Tongue (tissue), 2 donors: ENCODE results near the gene KIF25. TPM values are rescaled to one million over a fixed set of nuclear protein-coding genes. Genes with fewer than 3 reads are reported as not detected.

ENCODE experiments used
- DNase-seq: peaks from one replicate; pipeline ENCODE4 v3.0.0-alpha.2; 2015
- total RNA-seq: library from RNA; depleted of rRNA; stranded (reverse); fragments of >200 nt; gene quantifications from one replicate; pipeline ENCODE4 v1.2.3, GENCODE V29; 2014

The KIF25 gene
- total RNA-seq, 1 donor from 2014 or later, result 0.82 TPM

DNA sequence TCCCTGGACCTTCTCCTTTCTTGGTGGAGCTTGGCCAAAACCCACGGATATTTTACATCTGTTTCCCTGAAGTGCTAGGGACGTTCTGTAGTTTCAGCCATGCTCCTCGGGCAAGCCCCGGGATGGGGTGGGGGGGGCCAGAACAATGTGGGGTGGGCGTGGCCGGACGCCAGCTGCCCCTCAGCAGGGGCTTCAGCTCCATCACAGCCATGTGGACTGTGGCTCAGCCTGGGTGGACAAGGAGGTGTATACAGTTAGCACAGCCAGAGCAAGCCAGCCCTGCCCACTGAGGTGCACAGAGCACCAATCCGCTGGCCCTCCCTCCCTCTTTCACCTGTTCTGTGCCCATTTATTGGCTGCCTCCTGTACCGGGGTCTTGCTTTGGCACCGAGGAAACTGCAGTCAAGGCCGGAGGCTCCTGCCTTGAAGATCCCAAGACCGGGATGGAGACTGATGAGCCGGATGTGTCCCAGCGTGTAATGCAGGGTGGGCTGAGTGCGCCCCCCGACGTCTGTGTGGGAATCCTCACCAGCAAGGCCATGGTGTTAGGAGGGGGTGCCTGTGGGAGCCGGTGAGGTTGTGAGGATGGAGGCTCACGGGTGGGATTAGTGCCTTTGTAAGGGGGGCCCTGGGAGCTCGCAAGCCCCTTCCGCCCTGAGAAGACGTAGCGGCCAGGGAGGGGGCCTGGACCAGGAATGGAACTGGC is 53.6 kb downstream of the KIF25 start:
- DNase-seq, result peak; percentile 40

DNA sequence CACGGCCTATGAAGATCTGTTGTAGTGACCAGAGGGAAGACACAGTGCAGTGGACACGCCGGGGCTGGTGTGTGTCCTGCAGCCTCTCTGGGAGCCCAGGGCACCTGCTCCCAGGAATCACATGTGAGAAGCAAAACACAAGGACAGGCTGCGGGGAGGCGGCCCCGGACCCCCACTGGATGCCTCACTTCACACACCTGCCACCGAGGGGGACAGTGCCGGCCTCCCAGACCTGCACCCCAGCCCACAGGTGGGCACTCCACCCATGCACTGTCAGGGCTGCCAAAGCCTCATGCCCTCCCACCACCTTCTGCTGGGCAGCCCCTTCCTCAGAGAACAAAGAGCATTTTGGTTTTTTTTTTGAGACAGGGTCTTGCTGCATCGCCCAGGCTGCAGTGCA is 54.2 kb downstream of the KIF25 start:
- no peak for DNase-seq

DNA sequence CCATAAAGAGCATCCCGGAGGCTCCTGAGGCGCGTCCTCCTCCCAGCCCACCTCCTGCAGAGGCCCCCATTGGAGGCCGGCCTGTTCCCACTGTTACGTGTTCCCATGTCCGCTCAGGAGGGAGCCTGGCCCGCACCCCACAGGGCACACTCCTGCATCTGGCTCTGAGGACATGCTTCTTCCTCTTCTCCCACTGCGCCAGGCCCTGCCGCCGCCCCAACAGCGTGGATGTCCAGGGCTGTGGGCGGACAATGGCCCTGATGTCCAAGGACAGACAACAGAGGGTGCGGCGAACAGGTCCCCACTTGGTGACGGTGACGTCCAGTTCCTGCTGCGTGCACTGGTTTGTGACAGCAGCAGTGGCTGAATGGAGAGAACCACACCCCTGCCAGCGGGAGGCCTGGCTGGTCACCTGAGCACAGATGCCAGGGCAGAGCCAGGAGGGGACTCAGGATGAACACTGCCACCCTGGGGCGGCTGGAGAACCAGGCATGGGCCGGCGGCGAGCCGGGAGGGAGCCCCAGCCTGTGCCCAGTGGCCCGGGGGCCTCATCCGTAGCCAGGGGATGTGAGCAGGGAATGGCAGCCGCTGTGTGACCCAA is 54.9 kb downstream of the KIF25 start:
- DNase-seq, result no peak

DNA sequence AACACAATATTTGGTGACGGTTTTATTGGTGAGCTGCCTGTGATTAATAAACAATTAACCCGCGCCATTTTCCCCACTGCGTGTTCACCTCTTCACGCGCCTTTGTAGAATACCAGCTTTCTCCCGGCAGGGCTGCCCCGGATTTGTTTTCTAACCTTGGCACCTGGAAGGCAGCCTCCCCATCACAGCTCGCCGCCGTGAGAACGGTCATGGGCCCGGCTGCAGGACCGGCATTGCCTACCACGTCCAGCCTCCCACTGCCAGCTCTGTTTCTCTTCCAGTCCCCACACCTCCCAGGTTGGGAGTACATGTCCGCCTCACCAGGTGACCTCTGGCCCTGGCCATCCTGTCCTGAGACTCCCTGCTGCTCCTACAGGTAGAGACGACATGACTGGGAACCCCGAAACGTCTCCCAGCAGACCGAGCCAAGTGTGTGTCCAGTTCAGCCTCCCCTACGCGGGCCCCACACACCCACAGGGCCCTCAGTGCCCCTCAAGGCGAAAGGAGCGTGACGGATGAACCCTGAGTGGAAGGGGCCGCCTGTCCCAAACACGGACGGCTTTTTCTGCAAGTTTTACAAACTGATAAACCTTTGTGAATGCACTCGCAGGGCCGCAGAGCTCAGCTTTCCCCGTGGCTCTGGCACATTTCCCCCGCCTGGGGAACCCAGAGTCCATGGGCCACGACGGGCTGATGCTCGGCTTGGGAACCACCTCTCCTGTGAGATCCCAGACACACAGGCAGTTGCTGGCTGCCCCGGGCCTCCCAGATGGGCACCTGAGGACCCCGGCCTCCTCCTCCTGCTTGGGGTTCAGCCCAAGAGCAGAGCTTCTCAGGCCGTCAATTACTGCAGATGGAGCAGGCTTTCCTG is 55.9 kb downstream of the KIF25 start:
- DNase-seq, result no peak

DNA sequence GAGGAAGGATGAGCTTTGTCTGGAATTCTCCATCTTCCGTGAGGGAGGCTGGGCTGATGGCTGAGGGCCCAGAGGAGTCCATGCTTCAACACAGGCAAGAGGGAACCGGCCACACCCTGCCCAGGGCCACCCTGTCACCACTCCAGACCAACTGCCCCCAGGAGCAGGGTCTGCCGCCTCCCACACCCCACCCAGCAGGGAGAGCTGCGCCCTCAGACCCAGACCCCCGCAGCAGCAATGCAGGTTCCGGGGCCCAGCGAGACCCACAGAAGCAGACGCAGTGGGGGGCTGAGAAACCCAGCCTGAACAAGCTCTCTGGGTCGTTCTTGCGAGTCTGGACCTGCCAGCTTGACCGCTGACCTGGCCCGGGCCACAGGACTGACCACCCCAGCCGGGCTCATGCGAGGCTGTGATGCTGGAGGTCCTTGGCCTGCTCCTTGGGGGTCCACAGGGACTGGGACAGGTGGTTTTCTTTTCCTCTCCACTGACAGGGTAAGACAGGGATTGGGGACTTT is 56.5 kb downstream of the KIF25 start:
- no peak for DNase-seq

DNA sequence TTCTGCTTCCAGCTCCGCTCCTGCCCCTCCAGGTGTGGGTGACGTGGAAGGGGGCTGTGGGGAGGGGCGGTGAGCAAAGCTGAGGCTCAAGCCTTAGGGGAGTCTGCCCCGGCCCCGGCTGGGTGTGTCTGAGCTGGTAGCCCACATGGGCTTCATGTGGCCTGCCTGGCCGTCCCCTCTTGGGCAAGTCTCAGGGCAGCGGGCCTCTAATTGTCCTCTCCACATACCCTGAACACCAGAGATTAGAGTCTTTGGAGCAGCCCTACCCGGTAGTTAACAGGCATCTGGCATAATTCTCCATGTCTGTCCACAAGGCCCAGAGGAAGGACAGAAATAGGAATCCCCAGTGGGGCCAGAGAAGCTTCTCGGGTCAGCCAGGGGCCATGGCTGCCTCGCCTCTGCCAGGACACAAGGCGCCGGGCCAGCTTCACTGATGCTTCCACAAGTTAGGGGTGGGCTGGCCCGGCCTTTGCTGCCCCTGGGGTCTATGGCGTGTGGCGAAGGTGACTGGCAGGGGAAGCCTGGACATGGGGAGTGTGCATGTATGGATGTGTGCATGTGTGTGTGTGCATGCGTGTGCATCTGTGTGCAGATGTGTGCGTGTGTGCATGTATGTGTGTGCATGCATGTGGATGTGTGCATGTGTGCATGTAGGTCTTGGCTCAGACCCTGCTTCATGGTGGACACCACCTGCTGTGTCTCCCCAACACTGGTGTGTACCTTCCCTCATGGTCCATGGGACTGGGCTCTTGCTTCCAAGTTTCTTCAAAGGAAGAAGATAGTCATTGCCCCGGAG is 57.5 kb downstream of the KIF25 start:
- DNase-seq, result peak; percentile 58

DNA sequence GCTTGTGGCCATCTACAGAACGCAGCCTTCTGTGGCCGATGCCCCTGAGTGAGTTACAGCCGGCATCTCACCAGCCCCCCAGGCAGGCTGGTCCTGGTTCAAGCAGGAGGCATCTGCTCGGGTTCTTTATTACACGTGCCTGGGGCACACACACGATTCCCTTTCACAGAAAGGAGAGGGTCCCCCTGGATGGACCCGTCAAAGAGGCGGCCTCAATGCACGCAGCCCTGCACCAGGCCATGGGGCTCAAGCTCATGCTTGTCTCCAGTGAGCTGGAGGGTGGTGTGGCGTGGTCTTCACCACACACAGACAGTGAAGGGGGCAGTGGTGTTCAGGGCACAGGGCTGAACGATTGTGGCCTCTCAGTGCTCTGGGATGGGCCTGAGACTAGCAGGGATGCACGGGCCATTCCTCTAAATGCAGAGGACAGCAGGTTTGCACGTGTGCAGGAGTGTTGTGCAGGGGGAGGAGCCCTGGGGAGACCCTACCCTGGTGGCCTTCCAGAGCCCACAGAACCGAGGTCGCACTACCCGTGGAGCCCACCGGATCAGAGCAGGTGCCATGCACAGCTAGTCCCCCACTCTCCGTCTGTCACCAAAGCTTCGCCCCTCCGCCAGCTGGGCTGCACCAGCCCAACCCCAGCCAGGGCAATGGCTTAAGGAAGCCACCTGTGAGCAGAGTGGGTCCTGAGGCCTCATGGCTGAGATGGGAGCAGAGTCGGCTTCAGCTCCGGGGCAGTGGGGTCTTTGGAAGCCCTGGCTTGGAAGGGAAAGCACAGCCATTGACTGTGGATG is 58.4 kb downstream of the KIF25 start:
- no peak for DNase-seq

DNA sequence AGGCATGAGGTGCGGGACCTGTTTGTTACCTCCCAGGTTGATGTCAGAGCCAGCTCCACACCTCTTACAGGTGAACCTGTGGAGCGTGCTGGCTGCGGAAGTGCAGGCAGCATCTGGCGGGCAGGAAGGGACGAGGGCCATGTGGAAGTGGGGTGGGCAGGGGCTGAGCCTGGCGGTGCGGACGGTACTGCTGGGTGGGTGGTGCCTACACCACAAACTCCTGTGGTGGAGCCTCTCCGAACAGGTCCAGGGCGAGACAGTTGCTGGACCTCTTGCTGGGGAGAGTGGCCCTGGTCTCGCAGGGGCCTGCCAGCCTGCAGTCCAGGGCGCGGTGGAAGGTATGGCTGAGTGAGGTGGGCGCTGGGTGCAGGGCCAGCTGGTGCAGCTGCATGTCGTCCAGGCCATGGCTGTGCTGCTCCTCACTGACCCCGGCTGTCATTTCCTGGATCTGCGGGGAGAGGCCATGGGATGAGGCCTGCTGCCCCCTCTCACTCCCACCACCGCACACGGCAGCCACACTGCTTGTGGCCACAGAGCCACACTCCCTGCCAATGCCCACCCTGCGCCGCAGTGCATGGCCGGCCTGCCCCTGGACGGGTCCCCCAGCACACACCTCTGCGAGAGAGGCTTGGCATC is 59.5 kb downstream of the KIF25 start:
- no peak for DNase-seq

DNA sequence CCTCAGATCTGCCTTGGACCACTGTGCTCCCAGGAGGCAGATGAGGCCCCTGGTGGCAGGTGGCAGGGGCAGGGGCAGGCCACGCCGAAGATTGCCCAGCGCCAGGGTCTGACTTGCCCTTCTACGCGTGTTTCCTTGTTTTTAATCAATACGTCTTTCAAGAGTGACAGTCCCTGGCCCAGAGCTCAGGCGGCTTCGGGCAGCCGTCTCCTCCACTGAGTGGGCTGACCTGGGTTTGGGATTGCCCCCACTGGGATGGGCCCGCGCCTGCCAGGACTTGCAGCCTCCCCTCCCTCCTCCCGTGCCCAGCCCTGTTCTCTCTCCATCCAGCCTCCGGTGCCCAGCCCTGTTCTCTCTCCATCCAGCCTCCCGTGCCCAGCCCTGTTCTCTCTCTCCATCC is 60.4 kb downstream of the KIF25 start:
- DNase-seq, result no peak

DNA sequence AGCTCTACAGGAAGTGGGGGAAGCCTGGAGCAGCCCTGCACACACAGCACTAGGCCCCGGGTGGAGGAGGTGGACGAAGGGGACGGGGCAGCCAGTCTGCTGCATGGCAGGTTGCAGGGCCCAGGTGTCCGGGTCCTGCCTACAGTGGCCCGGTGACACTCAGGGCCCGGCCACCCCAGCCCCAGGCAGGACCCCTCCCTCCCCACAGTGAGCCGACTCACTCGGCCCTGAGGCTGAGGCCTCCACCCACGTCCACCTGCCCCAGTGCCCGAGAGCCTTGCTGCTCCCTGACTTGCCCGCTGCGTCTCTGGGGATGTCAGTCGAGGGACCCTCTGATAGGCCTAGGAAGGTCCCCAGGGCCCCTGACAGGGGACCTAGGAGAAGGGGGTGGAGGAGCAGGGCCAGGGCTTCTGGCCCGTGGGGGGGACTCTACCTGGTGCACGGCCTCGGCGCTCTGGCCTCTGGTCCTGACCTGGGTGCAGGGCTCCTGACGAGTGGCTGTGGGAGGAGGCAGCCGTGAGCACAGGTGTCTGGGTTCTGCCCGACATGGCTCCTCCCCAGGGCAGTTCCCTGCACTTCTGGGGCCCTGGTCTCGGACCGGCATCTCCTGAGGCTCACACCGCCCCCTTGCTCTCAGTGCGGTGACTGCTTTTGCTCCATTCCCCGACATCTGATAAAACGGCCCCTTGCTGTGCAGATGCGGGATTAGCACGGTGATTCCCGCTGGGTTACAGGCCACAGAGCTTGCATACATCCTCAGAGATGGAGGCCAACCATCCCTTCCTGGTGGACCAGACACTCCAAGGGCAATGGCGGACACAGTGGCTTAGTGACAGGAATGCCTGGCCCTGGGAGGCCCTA is 61.5 kb downstream of the KIF25 start:
- DNase-seq, result no peak

DNA sequence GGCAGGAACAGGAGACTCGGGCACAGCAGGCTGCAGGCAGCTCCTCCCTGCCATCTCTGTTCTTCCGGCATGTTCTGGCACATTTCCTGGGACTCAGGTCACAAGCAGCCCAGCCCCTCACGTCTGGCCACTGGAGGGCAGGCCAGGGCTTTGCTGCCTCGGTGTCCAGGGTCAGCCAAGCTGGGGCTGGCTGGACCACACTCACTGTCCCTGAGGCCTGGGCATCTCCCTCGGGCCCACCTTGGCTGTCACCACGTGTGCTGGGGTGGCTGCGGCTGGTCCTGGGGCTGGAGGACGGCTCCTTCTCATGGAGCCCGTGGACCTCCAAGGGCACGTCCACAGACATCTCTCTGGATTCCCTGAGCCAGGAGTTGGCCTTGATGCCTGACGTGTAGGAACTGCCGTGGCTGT is 63.1 kb downstream of the KIF25 start:
- DNase-seq, result peak; percentile 87

DNA sequence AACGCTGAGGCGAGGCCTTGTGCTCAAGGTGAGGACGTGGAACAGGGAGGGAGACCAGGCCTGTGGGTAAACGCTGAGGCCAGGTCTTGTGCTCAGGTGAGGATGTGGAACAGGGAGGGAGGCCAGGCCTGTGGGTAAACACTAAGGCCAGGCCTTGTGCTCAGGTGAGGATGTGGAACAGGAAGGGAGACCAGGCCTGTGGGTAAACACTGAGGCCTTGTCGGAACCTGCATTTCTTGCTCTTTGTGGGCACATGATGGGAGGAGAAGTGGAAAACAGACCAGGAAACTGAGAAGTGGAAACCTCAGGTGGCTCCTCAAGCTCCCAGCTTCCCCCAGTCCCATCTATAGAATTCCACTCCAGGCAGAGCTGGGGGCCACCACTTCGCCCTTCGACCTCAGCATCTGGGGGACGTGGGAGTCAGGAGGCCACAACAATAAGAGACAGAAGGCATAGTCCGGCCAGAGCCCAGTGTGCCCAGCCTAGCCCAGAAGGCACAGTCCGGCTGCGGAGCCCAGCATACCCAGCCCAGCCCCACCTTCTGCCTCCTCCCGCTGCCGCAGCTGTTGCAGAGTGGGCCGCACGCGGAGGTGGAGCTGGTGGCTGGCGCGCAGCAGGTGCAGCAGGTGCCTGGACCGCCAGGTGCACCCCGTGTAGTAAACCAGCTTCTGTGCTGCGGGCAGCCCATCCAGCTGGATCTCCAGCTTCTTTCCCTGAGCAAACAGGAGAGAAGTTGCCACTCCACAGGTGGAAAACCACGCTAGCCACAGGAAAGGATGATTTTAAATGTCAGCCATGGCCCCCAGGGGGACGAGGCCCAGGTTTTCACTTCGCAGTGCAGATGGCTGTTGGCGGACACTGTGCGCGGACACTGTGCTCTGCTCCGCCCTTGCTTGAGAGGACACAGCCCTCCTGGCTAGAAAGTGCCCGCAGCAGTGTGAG is 64.1 kb downstream of the KIF25 start:
- no peak for DNase-seq

DNA sequence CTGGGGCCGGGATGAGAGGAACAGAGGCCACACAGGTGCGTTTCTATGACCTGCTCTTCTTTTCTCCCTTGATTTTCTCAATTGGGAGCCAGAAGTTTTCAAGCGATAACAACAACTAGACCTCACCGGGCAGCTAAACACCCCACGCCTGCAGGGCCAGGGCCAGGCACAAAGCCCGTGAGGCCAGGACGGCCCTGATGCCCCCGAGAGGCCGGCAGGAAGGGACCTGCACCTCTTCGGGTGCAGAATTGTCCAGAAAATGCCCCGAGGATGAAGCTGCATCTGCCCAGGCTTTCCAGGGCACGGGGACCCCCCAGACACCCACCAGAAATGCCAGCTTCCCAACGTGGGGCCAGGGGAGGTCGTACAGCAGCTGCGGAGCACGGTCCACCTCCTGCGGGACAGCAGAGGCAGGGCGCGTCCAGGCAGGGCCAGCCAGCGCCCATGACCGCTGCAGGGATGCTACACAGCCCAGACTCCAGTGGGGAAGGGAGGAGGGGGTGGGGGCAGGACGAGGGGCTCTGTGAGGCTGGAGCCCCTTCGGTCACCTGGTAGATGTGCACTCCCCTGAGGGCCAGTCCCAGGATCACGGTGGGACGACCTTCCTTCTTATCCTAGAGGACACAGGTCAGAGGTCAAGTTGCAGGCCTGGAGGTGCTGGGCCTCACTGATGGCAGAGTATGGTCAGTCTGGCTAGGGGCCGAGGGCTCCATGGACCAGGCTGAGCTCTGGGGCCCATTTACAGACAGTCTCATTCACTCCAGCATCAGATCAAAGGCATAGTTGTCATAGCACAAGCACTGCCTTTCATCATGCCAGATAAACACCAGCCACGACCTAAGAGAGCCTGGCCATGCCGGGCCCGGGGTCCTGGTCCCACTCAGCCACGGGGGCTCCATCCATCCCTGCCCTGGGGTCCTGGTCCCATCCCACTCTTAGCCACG is 65.1 kb downstream of the KIF25 start:
- no peak for DNase-seq

DNA sequence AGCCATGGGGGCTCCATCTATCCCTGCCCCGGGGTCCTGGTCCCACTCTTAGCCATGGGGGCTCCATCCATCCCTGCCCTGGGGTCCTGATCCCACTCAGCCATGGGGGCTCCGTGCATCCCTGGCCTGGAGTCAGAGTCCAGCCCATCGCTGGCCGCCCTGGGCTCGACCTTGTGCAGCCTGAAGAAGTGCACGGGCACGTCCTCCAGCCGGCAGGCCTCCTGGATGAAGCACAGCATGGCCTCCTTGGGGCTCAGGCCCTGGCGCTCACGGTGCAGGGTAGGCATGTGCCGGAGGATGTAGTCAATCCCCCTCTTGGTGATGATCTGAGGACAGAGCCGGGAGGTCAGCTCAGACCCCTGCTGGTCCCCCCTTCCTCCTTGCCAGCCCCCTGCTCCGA is 66.0 kb downstream of the KIF25 start:
- DNase-seq, result no peak

DNA sequence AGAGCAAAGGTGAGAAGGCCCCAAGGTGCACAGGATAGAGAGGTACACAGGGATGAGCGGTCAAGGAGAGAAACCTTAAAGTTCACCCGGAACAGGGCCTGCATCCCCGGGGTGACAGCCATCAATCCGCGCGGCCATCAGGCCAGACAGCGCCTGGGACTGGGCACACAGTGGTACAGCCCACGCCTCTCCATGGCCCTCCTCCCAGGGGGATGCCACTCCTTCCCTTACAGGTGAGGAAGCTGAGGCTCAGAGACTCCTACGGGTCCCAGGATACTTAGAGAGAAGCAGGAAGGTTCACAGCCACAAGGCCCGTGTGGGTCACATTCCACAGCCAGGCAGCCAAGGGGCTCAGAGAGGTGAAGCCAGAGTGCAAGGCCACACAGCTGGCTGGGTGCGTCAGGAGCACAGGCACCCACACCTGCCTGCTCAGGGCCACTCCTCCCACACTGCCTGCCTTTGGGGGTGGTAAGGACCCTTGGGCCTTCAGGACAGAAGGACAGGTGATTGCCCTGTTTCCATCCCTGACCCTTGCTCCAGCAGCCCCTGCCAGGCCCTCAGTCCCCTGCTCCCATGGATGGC is 66.8 kb downstream of the KIF25 start:
- DNase-seq, result no peak

DNA sequence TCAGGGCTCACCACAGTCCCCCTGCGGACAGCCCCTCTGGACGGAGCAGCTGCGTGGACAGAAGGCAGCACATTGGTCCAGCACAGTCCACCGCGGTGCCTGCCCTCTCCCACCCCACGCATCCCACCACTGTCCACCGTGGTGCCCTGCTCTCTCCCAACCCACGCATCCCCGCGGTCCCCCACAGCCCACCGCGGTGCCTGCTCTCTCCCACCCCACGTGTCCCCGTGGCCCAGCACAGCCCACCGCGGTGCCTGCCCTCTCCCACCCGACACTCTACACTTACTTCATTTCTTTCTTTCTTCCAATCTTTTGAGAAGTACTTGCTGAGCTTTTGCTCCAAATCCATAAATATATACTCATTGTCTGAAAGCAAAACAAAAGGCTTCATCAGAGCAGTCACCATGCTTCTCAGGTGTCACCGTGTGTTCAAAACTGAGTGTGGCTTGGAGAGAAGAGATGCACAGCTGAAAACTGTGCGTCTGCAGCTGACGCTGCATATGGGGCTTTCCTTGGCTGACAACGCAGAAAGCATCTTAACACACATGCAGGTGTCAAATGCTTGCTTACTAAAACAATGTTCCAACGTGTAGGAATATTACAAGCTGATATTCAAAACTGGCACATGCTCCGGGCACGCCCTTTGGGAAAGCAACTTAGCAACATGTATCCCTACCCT is 69.7 kb downstream of the KIF25 start:
- DNase-seq, result peak; percentile 58
